G401.6 (cell line): ENCODE data around the gene LRRC32.

ENCODE experiments used
- FAIRE-seq: peaks from 2 replicates; lab custom pipeline; 2012; peaks lifted over from hg19 to GRCh38; lab: Jason Lieb, UNC

LRRC32 gene

DNA sequence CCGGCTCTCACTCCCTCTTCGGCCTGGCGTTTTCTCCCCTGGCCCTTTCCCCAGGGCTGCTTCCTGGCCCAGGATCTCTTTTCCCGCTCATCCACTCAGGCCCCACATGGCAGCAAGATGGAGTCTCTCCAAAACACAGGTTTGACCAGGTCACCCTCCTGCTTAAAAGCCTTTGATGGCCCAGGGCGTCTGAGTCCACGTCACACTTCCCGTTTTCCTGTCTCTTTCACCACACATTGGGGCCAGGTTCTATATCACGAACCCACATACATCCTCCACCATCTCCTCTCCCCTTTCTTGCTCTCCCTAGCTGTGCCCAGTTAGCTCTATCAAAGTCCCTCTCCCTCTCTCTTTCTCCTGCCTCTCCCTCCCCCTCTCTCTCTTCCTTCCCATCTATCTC is 7.8 kb upstream of the LRRC32 start:
- no peak for FAIRE-seq

DNA sequence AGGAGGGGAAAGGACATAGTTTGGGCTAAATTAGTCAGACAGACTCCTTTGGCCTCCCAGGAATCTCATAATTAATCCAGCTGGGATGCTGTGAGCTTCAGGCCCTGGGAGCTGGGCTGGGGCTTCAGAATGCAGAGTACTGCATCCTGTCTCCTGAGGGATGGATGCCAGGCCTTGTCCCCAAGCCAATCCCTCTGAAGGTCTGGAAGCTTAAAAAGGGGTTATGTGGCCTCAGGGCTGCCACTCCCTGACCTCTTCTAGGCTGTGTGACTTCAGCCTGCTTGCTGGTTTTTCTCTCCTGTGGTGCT is 6.9 kb upstream of the LRRC32 start:
- no peak for FAIRE-seq

DNA sequence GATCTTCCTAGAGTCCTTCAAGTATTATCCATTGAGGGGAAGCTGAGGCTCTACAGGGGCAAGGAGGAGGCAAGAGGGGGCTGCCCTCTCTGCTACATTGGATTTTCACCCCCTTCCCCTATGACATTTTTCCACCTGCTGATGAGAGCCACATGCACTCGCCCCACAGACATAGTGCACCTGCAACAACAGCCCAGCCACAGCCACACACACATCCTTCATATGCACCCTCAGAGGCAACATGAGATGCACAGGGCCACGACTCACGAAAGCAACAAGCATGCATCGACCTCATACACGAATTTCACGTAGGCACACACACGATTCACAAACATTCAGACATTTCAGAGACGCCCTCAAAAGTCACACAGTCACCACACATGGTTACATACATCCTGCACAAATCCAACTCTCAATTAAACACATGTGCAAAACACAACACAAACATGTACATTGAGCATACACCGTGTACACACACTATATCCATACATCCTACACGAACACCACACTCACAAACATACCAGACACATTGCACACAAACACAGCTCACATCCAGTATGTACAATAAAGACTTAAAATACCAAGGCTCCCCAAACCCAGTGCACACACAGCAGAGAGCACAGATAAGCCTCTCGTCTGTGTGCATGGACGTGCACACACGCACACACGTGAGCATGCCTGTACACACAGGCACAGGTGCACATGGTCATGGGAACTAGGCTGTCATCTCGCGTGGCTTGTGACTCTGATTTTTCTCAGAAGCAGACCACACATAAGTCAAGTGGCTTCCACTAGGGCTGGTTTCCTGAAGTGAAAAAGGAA is 6.3 kb upstream of the LRRC32 start:
- no peak for FAIRE-seq

DNA sequence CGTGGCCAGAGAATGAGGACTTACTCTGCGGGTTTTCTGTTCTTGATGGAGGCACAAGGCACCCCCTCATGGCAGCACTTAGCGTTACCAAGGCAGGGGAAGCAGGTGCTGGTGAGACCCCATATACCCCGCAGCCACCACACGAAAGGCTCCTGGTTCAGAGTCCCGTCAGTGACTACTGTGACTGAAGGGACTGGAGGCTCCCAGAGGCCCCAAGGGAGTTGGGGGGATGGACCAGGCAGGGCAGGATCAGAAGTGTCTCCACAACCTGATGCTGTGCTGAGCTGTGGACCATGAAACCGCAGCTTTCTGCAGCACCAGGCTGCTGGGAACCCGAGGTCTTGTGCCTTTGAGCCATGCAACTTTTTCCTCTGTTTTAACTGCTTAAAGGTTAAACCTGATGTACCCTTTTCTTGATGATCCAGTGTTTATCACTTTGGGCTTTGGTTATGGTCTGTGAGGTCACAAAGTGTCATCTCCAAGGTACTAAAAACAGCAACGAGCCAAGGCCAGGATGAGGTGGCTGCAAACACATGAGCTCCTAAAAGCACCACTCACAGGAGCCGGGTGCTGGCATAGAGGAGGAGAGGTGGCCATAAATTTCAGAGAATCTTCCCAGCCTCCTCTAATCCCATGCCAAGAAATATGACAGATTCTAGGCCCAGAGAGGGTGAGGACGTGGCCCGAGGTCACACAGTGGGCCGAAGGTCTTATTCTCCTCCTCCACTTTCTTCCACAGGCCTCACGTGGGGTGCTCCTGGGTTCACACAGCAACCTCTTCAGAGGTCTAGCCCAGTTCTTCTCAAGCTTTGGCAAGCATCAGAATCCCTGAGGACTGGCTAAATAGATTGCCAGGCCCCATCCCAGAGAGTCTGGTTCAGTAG is 4.2 kb upstream of the LRRC32 start:
- FAIRE-seq: no peak

DNA sequence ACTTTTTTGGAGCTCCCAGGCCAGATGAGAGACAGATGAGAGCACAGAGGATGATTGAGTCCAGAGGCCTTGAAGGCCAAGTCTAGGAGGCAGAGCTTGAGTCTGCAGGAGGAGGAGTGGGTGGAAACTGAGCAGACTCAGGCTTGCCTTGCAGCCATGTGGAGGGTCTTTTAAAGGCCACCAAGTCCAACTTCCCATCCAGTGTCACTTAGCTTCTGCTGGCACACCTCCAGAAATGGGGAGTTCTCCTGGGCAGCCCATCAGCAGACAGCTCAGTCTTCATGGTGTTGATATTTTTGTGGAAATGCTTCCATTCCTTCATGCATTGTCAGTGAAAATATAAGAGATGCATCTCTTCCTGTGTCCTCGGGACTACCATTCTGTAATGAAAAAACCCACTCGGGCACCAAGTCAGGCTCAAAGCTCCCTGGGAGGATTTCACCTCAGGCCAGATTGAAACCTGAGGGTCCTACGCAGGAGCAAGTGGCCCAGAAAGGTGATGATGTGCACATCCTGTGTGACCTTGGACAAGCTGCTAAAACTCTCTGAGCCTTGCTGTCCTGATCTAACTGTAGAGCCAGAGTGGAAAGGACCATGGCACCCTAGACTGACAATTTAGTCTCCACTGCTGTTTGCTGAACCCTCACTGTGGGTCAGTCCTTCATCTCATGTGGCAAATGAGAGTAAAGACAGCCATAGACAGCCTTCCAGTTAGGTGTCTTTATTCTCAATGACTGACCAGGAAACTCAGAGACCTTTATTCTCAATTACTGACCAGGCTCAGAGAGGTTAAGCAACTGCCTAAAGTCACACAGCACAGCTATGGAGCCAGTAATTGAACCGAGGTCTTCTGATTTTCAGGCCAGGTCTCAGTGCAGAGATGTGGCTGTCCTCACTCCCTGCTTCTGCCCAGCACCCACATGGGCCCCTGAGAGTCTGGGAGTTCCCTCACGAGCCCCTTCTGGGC is 2.9 kb upstream of the LRRC32 start:
- FAIRE-seq: no peak

DNA sequence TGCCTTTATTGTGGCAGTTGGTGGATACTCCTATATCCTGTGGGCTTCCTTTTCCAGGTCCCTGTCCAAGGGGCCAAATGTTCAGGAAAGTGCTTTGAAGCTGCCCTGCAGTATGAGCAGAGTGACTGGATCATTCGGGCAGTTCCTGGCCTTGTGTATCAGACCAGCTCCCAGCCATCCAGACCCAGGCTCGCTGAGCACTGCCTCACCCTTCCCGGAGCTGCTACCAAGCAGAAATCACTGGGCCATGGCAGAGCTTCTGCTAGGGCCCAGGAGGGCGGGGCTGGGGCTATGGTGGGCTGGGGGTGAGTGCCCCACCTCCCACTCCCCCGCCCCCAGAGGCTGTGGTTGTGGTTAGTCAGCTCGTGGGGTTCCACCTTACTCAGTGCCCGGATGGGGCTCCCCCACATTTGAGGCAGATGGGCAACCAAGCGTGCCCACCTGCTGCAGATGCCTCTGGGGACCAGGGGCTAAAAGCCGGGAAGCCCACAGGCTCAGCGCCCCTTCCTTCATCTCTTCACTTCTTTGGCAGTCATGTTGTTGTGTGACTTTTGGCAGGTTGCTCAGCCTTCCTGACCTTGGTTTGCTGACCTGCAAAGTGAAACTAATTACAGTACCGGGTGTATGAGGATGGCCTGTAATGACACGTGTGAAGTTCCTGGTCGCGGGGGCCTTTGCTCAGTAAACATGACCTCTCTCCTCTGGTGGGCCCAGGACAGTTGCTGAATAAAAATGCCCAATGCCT is 2.1 kb upstream of the LRRC32 start:
- no peak for FAIRE-seq

DNA sequence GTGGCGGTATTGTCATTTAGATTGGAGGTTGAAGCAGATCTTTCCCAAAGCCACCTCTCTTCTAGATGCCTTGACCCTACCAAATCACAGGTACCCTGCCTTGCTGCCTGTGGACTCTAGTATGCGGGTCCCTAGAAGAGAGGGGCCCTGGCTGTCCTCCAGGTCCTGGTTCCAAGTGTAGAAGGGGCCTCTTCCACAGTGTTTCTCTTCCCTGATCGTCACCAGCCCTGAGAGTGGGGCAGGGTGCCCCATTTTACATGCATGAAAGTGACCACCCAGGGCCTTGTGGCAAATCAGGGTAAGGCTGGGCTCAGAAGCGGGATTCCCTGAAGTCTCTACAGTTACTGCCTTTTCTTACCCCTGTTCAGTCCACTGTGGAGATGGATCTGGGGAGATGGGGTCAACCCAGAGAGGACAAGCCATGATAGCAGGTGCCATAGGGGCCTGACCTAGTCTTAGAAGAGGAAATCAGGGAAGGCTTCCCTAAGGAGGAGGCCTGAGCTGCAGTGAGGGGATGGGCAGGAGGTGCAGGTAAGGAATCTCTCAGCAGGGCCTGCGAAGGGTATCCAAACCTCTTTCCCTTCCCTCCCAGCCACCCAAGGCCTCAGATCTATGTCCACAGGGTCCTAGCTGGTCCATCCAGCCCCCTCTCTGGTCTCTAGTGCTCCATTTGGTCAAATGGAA is 1.2 kb upstream of the LRRC32 start:
- no peak for FAIRE-seq

DNA sequence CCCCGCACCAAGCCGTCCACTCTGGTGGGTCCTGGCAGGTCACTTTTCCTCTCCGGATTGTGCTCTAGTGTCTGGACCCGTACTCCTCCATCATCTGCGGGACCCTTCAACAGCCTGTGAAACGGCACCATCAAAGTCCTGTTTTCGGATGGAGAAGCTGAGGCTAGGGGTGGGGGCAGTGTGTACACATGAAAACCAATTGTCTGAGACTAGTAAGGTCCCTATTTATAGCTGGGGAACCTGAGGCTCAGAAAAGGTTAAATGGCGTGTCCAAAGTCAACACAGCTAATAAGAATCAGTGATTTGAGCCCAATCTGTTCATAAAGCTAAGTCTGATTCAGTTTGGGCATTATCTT is 668 bp upstream of the LRRC32 start:
- FAIRE-seq: no peak

DNA sequence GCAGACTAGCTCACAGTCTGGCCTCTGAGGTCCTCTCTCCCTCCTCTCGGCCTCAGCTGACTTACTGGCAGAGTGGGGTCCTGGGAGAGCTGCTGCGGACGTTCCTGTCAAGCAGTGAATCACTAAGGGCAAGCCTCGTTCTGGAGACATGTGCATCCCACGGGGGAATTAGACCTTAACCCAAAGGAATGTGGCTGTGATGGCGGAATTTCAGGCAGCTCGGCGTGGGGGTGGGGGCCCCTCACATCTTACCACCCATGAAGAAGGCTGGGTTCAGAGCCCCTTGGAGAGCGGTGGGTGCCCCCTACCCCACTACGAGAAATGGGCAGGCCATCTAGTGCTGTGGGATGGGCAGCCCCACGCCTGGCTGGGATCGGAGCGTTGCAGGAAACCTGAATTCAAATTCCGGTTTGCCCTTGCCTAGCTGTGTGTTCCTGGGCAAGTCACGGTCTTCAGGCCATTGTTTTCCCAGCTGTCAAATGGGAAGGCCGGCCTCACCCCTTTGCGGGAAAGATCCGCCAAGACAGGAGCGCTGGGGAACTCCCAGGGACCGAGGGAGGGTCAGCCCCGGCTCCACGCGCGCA is 554 bp downstream of the LRRC32 start:
- no peak for FAIRE-seq

DNA sequence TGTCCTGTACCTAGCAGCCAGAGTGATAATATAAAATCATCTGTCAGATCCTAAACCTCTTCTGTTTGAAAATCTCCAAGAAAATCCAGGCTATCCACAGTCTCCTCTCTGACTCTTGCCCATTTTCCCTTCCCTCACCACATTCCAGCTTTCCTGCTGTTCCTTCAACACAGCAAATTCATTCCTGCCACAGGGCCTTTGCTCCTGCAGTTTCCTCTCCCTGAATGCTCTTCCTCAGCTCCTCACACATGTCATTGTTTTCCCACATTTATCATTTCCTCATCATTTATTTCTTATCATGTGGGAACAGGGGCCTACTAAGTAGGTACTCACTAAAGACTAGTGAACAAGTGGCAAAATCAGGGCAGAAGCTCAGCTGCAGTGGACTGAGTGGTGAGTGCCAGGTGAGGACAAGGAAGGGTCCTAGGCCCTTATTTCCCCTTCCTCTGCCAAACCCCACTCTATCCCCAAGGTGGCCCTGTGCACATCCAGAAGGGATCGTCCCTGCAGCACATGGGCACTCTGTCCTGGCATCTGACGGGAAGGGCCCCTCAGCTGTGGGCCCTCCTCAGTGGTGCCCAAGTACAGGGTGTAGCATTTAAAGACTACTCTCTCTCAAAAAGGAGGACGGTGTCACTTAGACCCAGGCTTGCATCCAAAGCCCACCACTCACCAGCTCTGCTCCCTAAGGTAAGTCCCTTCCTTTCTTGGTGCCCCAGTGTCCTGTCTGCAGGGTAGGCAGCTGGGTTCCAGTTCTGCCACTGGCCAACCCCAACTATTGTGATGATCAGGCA is 2.0 kb downstream of the LRRC32 start:
- FAIRE-seq: no peak

DNA sequence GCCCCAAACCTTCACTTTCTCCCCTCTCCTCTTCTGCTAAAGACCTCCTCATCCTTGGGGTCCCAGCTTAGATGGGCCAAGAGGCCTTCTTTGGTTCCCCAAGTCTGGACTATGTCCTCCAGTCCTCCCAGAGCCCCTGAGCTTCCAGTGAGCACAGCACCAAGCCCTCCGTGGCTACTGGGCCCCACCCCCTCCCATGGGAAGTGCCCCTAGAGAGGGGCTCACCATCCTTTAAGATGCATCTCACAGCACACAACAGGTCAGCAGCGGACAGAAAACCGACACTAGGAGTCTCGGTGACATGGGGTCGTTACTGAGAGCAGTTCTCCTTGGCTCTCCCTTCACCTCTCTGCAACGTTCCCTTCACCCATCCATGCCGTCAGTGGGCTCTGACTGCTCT is 2.7 kb downstream of the LRRC32 start:
- FAIRE-seq: no peak

DNA sequence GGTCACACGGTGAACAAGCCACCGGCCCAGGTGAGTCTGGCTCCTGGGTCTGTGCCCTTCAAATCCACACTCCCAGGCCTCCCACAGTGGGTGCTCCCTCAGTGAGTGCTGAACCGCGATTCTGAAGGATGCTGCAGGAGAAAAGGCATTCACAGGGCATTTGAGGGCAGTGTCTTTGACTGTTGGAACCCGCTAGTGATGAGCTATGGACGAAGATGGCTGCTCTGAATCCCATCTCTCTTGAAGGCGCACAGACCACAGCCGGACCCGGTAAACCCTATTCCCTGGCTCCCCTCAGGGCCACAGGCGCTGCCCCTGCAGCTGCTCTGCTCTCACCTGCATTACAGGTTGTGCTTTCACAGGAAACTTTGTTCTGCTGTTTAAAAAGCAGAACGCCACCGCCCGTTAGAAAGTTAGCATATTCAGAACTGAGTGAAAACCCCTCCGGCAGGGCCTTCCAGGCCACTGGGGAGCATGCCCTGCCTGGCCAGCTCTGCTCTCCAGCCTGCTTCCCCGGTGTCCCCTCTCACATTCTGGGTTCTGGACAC is 3.2 kb downstream of the LRRC32 start:
- no peak for FAIRE-seq

DNA sequence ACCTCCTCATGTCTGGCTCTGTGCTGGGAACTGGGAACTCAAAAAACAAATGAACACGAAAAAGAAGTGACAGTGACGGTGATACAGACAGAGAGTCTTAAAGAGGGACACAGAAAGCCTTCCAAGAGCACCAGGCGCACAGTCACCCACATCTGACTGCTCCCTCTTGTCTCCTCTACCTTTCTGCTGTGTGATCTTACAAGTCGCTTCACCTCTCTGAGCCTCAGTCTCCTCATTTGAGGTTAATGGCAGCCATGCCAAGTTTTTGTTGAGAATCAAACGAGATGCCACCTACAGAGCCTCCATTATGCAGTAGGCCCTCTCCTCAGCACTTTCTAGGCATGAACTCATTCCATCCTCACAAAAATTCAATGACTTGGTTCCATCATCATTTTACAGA is 3.7 kb downstream of the LRRC32 start:
- FAIRE-seq: no peak

DNA sequence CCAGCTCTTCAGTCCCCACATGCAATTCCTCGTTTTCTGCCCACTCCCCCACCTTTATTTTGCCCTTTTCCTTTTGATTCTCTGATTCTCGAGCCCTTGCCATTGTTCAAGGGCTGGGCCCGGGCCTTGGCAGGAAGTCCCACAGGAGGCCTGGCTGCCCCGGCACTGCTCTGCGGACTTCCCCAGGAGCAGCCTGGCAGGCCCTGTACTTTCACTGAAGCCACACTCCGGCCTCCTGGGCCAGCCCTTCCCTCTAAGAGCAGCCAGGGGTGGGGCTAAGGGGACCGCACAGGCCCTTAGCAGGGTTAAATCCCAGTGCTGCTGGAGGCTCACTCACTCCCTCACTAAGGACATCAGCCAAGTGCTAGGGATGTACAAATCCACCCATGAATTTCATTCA is 4.1 kb downstream of the LRRC32 start:
- no peak for FAIRE-seq

DNA sequence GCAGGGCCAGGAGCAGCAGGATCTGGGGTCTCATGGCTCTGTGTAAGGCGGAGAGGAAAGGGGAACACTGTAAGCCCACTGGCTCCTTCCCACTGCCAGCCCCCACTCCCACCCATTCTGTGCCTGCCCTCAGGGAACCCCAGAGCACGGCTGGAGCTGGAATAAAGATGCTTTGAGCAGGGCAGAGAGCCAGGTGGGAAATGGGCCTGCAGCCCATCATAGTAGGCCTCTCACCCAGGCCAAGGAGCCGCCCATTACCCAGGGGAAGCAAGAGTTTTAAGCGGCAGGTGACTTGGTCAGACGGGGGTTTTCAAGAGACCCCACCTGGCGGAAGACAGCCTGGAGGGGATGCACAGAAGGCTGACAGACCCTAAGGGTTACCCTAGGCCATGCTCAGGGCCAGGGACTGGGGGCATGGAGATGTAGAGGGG is 4.6 kb downstream of the LRRC32 start:
- FAIRE-seq: no peak

DNA sequence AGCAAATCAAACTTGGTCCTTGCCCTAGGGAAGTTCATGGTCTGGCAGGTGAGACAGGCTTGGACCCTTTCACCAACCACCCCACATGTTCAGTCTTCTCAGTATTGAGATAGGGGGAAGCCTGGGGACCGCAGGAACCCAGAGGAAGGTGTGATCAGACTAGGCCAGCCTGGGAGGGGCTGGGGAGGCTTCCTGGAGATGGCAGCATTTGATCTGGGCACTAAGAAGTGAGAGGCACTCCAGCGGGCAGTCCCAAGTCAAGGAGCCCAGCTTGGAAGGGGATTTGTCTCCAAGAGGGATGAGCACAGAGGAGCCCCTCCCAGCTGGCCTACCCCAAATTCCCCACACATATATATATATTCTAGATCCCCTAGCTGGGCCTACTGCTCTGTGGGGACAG is 5.4 kb downstream of the LRRC32 start:
- no peak for FAIRE-seq

DNA sequence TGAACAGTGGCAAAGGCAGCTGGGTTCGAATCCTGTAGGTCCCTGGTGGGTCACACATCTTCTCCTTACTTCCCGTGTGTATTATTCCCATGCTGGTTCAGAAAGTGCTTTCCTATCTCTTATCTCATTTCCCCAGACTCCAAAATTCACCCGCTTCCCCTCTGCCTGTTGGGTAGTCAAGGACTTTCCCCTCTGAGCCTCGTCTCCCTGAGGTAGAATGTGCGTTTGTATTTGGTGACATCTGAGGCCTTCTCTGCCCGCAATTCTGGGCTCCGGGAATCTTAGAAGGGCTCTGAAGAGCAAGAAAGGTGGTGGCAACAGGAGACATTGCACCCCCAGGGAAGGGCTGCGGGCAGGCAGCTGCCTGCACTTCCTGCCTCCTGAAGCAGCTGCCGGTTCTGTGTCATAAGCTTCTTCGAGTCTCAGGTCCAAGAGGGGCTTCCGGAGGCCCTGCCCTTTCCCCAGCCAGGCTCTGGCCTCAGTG is 5.9 kb downstream of the LRRC32 start:
- FAIRE-seq: no peak

DNA sequence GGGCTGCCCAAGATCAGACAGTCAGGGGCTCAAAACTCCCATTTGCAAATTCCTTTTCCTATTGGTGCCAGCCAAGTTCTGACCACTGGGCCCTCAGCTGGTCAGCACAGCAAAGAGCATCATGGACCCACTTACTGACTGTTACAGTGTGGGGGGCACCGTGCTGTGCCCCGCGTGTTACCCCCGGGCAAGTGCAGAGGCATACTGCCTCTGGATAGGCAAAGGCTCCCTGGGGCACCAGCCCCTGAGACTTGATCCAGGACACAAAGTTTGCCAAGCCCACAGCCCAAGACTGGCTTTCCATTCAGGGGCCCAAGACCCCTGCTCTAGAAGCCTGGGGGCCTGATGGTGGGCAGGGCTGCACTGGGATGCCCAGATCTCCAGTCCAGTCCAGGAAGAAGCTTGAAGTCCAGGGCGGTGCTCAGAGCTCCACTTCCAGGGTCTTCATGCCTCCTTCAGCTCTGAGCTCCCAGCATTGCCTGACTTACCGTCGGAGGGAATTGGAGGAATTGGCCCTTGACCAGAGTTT is 6.6 kb downstream of the LRRC32 start:
- no peak for FAIRE-seq

DNA sequence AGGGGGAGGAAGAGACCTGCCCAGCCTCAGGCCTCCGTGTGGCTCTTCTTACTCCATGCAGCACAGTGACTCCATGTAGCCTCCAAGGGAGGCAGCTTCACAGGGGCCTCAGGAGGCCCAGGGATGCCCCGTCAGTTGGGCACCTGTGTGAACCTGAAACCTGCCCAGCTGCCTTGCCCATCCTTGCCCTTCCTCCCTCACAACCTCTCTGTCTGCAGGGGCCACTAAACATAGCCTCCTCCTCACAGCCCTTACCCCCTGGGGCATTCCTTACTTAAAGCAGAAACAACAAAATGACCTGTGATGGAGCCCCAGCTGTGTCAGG is 7.1 kb downstream of the LRRC32 start:
- no peak for FAIRE-seq
